Measurements from ENCODE around the gene GABBR1.

The GABBR1 gene

GRCh38 chr6:29524444-29525310 lies 108.3 kb downstream of the GABBR1 start:
- DNase-seq = no peak

- no peak for DNase-seq
These were observed 108.9 kb downstream of the GABBR1 start for GRCh38 chr6:29524044-29524443.

GRCh38 chr6:29522227-29522626 lies 110.8 kb downstream of the GABBR1 start:
- no peak for DNase-seq

GRCh38 chr6:29521006-29521680 lies 111.8 kb downstream of the GABBR1 start:
- no peak for DNase-seq

GRCh38 chr6:29520232-29520631 lies 112.8 kb downstream of the GABBR1 start:
- DNase-seq = no peak

- DNase-seq = no peak
These were observed 113.5 kb downstream of the GABBR1 start for GRCh38 chr6:29519291-29520010.

GRCh38 chr6:29517728-29518440 lies 115.1 kb downstream of the GABBR1 start:
- no peak for DNase-seq

- no peak for DNase-seq
These were observed 115.7 kb downstream of the GABBR1 start for GRCh38 chr6:29517245-29517644.

- no peak for DNase-seq
These were observed 116.9 kb downstream of the GABBR1 start for GRCh38 chr6:29516108-29516507.

GRCh38 chr6:29510746-29511300 lies 122.2 kb downstream of the GABBR1 start:
- DNase-seq = no peak

GRCh38 chr6:29510202-29510601 lies 122.8 kb downstream of the GABBR1 start:
- no peak for DNase-seq
